SU-DHL-6 (cell line): ENCODE data around the gene CBFA2T2.

Source experiments
- EZH2phosphoT487 ChIP-seq: fragments of 200-600 bp; sonication (generic), shearing (Covaris generic); conservative IDR thresholded peaks from 2 replicates; pipeline ENCODE4 v1.6.1; 2018; ENCODE audit warnings: mild to moderate bottlenecking, antibody characterized with exemption, low read length, moderate library complexity, mixed read lengths
- TF ChIP-seq, protein P1 (sequence below): fragments of 200-600 bp; sonication (generic); IDR thresholded peaks from one replicate; pipeline ENCODE4 v1.5.1; 2017; ENCODE audit warnings: antibody characterized with exemption, mild to moderate bottlenecking, low read length, moderate library complexity; ENCODE audit not compliant: insufficient read depth, poor library complexity, severe bottlenecking

DNA sequence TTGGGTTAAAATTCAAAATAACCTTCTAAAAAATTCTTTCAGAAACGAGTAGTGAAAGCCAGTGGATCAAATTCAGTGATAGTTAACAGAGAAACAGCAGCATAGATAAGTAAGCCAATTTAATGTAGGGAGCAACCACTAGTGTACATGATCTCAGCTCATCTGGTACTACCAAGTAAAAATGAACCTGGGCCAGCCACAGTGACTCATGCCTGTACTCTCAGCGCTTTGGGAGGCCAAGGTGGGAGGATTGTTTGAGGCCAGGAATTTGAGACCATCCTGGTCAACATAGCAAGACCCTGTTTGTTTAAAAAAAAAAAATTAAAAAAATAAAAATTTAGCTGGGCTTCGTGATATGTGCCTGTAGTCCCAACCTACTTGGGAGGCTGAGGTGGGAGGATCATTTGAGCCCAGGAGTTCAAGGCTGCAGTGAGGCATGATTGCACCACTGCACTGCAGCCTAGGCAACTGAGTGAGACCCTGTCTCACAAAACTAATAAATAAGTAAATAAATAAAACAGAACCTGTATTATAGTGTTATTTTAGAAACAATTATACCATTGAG lies 32.4 kb downstream of the CBFA2T2 start:
- TF ChIP-seq, protein P1, sequence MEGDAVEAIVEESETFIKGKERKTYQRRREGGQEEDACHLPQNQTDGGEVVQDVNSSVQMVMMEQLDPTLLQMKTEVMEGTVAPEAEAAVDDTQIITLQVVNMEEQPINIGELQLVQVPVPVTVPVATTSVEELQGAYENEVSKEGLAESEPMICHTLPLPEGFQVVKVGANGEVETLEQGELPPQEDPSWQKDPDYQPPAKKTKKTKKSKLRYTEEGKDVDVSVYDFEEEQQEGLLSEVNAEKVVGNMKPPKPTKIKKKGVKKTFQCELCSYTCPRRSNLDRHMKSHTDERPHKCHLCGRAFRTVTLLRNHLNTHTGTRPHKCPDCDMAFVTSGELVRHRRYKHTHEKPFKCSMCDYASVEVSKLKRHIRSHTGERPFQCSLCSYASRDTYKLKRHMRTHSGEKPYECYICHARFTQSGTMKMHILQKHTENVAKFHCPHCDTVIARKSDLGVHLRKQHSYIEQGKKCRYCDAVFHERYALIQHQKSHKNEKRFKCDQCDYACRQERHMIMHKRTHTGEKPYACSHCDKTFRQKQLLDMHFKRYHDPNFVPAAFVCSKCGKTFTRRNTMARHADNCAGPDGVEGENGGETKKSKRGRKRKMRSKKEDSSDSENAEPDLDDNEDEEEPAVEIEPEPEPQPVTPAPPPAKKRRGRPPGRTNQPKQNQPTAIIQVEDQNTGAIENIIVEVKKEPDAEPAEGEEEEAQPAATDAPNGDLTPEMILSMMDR = no peak
- TF ChIP-seq EZH2phosphoT487 = no peak
